ENCODE measurements around the gene LOXL1.

The LOXL1 gene

DNA sequence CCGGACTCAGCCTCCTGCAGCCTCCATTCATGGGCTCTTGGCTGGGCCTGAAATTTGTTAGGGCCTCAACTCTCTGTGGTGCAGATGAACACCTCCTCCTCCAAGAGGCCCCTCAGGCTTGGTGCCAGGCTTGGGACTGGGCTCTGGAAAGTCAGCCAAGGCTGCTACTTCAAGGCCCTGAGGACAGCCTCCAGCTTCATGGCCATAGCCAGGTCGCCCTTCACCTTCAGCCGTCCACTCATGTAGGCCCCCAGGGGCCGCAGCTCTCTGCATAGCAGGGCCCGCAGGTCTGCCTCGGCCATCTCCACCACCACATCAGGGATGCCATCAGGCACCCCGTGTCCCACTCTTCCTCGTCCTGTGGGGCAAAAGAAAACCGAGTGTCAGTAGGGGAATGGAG, 57.5 kb downstream of the LOXL1 start:
- DNase-seq = peak in 1 of 2 experiments; percentile 75

DNA sequence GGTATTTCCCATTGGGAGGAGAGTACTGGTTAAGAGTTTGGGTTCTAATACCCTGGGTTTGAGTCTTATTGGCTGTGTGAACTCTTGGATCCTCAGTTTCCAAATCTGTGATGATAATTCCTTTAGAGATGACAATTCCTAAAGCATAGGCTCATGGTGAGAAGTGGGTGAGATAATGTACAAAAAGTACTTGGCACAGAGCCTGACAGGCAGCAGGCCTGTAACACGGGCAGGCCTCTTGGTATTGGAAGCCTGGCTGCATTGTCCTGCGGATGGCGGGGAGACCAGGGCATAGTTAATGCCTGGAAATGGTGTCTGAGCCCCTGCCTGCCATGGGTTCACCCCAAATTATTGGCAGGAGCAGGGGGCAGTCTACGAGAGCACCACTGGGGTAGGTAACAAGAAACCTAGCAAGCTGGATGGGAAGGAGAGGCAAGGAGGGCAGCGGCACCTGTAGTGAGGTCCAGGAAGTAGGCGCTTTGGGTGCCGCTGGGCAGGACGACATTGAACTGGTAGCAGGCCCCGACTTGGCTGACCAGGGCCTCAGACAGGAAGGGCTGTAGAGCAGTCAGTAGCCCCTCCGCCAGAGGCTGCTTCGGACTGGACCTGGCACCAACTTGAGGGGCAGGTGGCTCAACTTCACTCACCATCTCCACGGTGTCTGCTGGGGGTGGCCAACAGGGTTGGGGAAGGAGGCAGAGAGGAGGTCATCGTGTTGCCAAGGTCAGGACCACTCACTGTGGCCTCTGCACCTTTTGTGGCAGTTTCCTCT, 58.1 kb downstream of the LOXL1 start:
- peak; percentile 16 to 28 for DNase-seq

DNA sequence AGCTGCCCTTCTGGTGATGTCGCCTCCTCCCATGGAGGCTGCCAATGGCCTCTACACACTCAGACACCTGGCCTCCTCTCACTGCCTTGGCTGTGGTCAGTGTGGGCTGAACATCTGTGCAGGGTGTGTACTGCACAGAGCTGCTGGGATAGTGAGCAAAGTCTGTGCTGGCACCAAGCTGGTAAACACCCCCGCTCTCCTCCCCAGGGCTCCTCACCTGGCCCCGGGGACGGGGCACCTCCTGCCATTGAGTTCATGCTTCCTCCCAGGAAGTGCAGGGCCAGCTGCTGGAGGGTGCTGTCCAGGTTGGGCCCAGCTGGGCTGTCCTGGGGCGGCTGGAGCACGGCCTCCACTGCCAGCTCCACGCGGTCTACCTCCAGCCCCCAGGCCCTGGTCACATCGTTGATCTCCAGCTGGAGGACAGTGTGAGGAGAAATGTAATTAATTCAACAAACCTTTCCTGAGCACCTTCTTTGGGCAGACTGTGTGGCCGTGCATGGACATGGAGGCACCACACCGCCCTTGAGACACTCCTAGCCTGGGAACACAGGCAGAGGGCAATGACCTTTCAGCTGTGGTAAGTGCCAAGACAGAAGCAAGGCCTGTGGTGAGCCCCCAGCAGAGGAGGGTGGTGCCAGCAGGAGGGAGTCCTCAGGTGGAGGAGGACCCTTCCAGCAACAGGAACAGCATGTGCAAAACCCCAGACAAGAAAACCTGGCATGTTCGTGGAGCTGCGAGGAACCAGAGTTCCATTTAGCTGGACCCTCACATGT, 59.0 kb downstream of the LOXL1 start:
- peak in 1 of 2 experiments; percentile 8 for DNase-seq

DNA sequence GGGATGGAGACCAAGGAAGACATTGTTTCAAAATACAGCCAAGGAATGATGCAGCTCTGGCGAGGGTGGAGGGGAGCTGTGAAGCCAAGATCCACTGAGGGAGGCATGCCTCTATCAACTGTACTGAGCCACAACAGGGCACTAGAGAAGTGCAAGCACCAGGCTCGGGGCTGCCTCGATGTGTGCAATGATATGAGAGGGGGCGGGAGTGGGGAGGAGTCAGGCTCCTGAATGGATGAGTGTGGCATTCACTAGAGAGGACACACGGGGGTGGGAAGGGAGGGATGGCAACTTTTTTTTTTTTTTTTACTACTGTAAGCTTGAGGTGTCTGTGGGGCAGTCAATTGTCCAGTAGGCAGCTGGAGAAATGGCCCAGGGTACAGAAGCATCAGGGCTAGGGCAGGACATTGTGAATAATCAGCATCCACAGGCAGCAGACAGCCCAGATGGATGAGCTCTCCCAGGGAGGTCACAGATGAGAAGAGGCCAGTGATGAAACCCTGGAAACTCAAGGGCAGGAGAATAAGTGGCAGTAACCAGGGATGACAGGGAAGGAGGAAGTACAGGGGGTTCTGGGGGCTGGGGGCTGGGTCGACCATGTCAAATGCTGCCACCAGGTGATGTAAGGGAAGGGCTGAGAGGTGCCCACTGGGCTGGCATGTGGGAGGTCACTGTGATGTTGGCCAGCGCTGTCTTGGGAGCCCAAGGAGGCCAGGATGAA, 60.0 kb downstream of the LOXL1 start:
- no peak for DNase-seq

DNA sequence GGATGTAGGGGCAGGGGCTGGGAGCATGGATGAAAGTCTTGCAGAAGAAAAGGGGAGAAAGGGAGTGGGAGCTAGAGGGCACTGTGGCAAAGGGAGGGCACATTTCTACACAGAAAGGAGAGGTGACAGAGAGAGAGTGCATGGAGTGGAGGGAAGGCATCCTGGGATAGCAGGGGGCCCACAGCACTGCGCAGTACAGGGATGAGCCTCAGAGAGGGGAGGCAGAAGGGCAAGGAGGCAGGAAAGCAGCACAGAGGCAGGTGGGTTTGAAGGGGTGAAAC, 60.5 kb downstream of the LOXL1 start:
- DNase-seq = no peak

DNA sequence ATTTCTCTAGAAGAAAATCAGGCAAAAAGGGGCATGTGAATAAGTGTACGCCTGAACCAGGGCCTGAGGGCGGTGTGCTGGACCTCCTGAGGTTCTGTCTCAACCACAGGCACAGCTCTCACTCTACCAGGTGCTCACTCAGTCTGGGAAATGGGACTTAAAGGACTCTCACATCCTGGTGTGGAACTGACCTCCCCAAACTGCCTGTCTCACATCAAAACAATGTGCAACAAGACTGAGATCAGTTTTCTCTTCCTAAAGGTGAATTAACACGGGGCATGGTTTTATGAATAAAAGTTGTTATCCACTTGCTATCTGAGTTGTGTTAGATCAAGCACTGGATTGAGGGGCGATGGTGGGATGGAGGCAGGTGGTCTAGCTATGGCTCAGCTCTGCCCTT, 61.0 kb downstream of the LOXL1 start:
- no peak for DNase-seq

DNA sequence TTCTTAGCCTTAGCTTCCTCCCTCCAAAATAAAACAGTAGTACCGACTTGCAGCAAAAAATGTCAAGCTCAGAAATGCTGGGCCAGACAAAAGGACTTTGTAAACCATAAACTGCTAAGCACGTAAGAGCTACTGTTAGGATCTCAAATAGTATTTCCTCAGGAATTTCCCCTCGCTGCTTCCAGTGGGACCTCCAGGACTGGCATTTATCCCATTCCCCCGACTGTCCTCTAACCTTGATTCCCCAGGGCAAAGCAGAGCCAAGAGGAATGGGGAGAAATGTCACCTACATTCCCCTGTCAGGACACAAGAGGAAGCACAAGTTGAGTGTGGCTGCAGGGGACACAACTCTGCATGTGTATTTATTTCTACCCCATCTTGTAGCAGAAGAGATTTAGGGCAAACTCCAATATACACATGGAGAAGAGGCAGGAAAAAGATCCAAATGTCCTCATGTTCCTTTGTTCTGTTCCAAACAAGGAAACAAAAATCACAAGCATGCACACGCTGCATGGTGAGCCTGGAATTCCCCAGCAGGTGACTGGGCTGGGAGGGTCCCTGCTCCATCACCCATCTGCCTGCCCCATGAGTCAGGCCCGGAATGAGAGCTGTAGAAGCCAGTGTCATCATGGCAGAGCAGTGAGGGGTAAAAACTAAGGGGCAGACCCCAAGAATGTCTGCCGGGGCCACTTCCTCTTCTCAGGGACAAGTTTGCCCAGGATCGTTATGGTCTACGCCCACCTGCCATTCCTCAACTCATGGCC, 61.6 kb downstream of the LOXL1 start:
- no peak for DNase-seq

DNA sequence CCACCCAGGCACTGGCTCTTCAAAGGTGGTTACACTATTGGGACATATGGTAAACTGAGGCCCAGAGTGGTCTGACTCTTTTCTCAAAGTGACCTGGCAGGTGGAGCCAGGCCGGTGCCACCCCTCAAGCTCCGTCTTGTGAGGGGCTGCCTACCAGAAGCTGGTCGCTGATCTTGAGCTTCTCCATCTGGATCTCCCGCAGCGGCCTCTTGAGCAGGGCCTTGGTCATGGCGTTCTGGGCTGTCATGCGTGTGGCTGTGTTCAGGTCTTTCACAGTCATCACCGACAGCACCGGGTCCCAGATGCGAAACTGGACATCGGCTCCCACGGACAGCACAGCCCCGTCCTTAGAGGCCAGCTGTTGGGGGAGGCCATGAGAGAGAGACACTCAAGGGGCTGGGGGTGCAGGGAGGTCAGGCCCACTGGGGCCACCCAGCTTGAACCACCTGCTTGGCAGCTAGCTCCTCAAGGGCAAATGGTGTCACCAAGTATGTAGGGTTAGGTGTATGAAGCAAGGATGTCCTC, 62.2 kb downstream of the LOXL1 start:
- no peak for DNase-seq

DNA sequence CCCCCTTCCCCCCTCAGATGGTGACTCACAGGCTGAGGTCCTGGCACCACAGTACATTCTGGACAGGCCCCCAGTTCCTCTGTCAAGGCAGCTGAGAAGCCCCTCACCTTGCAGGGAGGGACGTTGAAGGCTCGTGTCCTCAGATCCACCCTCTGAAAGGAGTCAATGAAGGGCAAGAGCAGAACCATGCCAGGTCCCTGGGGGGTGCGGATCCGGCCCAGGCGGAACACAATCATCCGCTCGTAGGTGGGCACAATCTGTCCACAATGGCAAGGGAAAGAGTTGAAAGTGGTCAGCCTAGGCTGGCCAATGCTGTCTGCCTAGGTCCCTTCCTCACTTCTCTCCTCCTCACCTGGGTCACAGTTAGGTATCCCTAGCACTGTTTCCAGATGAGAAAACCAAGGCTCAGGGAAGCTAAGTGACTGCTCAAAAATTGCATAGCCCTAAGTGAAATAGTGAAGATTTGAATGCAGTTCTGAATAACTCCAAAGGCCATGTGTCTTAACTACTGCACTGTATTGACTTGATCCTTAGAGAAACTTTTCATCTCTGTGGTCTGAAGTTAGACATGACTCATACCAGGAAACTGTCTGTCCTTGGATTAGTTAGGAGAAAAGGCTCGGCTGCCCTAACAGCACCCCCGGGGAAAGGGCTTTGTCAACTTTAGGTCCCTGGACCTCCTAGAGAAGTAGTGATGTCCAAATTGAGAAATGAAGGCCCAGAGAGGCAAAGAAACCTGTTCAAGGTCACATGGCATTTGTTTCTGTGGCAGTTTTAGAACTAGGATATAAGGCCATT, 62.9 kb downstream of the LOXL1 start:
- no peak for DNase-seq

DNA sequence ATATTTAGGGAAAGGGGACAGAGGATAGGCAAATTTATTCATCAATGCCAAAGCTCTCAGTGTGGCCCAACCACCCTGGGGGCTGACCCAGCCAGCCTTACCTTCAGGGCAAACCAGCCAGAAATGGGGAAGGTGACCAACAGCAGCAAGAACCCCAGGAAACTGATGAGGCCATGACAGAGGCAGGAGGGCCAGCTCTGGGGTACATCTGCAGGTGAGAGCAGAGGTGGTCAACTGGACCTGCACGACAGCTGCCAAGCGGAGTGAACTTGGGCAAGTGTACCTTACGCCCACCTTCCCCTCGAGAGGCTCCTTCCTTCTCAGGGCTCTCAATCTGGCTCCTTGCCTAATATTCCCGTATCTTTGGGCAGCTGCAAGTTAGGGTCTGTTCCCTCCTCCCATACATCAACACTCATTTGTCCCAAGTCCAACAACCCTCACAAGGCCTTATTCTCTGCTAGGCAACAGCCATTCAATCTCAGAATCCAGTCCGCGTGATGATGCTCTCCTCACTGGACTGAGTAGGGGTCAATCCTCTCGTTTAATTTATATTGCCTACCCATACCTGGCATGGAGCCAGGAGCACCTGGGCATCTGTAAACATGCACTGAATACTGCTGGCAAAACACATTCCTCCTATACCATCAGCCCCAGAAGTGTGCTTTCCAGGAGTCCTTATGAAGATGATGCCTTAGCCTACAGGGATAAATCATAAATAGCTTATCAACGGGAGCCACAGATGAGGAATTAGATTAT, 64.2 kb downstream of the LOXL1 start:
- DNase-seq = no peak

DNA sequence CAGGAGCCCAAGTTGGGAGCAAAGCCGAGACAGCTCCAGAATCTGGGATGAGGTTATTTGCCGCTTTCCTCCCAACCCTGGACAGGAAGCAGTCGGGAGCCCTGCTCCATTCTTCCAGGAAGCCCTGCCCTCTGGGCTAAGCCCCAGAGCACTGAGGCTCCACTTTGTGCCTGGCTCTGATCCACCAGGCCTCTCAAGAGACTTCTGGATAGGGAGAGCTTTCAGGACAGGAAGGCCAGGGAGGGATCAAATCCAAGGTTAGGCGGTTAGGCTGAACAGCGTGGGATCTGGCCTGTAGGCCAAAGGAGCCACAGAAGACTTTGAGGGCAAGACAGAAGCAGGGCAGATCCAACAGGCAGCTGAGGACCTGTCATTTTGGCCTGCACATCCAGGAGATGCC, 65.0 kb downstream of the LOXL1 start:
- peak in 1 of 2 experiments; percentile 20 for DNase-seq

DNA sequence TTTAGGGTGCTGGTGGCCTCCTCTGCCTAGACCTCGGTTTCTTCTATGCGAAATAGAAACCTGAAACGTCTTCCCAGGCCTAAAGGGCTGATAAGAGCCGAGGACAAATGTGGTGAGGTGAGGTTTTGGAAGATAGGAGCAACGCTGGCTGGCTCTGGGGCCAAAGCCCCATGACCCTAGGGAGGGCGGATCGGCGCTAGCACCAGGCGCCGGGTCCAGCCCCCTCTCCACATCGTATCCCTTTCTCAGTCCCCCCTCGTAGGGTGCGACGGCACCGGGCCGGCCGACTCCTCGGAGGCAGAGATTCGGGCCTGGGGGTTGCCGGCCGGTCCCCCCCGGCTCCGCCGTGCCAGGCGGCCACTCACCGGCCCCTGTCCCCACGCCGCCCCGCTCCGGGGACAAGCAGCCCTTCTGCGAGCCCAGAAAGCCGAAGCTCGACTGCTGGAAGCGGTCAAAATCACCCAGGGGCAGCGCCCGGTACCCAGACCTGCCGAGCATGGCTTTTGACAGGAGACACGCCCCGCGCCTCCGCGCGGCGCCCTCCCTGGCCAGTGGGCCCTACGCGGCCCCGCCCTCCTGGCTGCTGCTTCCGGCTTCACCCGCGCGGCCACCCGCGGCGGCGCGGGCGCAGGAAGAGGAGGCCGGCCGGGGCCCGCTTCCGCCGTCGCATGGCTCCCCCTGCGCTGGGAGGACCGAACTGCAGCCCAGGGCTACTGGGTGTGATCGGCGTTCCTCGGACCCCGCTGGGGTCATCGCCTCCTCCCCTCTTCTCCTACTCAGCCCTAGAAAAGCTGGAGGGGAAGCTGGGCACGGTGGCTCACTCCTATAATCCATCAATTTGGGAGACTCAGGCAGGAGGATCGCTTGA, 65.7 kb downstream of the LOXL1 start, which contains the start of gene STOML1:
TSS of gene STOML1 (minus strand) at position 570 of the 868 bp plus-strand sequence. CDS start at position 498, 72 bp downstream.
- peak; percentile 82 to 93 for DNase-seq

DNA sequence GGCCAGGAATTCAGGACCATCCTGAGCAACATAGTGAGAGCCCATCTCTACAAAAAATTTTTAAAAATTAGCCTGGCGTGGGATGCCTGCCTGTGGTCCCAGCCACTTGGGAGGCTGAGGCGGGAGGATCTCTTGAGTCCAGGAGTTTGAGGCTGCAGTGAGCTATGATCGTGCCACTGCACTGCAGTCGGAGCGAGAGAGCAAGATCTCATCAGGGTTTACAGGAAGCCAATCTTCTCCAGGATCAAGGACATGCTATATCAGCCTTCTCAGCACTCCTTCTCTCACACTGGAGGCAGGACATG, 66.3 kb downstream of the LOXL1 start:
- DNase-seq = no peak

DNA sequence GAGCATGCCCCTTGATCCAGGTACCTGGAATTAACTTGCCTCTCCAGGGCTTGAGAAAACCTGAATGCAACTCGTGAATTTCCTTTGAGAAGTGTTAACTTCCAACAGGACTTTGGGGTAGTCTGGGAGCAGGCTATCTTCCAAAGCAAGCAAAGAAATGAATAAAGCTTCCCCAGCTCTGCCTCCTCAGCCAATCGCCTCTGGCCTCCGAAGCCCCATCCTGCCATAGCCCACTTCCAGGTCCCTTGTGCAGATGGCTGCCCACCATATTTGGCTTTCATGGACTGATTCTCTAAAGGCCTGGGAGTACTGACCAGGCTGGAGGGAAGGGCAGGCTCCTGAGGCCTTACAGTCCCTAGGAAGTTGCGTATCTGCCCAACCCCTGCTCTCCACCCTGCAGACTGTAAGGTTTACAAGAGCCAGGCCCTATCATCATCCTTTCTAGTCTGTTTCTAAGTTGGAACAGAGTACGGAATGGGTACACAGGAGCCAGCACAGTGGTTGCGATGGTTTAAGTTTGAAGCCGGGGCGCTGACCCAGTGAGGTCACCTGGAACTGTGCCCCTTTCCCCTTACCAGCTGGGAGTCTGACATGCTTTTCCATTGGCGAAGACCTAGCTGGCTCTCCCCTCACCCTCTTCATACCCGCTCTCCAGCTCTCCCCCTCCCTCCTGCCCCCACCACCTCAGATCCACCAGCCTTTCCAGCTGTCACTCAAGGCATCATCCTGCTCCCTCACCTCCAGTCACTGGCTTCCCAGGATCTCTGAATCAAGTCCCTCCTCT, 67.1 kb downstream of the LOXL1 start:
- no peak for DNase-seq

DNA sequence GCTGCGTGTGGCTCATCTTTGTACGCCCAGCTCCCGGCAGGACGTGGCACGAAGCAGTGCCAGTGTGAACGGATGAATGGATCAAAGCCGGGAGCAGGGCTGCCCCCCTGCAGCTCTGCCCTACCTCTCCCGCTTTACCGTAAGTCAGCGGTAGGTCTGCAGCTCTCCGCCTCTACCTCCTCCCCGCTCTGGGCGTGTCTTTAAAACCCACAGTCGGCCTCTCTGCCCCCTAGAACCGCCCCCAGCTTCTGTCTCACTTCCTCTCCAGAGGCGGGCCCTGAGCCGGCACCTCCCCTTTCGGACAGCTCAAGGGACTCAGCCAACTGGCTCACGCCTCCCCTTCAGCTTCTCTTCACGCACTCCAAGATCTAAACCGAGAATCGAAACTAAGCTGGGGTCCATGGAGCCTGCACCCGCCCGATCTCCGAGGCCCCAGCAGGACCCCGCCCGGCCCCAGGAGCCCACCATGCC, 68.2 kb downstream of the LOXL1 start, which contains the start of gene PML:
TSS of gene PML (plus strand) at position 304 of the 471 bp plus-strand sequence. CDS start at position 401, 97 bp downstream.
- DNase-seq = peak; percentile 48 to 88

DNA sequence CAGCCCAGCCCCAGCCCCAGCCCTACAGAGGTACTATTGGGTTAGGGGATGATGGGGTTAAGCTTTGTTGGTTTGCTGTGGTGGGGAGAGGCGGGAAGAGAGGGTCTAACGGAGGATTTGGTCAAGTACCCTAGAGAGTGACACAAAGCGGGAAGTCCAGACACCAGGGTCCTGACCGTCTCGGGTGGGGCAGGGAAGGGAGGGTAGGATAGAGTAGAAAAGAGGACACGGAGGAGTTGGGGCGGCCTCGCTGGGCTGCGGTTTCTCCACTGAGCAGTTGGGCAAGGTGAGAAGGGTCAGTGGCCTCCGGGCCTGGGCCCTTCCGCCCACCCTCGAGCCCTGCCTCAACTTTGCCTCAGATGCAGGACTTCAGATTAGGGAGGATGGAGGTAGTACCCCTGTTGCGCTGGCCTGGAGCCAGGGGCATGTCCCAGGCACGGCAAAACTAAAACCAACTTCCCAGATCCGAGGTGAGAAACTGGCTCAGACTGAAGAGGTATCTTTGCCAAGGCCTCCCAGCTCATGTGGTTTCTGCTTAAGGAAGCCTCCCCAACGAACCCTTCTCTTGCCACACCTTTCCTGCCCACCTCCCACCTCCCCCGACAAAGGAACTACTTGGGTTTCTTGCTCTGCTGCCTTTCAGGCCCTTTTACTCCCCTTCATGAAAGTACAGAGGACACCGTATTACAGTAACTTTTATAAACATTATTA, 68.8 kb downstream of the LOXL1 start:
- DNase-seq = no peak

DNA sequence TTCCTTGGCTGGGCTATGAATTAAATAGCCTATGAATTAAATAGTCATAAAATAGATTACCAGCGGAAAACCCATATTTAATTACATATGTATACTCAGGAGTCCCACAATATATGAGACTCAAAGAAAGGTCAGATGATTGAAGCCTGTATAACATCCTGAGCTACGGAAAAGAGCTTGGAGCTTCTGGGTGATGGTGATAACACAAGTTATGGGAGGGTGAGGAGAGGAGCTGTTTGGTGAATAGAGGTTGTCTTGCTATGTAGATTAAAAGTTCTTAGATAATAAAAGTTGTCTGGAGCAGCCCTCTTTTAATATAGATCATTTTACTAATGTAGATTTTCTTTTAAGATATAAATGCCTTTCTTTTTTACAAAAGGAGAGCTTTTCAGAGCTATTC, 70.0 kb downstream of the LOXL1 start:
- no peak for DNase-seq

DNA sequence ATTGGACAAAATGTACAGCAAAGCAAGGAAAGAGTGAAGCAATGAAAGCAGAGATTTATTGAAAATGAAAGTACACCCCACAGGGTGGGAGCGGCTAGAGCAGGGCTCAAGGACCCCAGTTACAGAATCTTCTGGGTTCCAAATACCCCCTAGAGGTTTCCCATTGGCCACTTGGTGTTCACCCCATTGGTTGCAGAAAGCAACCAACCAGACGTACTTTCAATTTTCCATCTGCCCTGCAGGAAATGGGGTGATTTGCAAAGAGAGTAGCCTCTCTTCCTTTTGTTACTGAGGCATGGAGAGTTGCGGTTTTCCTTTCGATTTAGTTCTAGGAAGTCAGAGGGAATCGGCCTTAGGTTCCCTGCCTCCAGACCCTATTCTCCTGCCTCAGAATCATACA, 70.7 kb downstream of the LOXL1 start:
- no peak for DNase-seq
